GM19238 (cell line): Measurements from ENCODE around the gene AMACR.

ENCODE experiments used
- DNase-seq: peaks from one replicate; pipeline ENCODE4 v3.0.0; 2011; ENCODE audit warnings: low spot score; ENCODE audit not compliant: insufficient read length

AMACR gene

DNA sequence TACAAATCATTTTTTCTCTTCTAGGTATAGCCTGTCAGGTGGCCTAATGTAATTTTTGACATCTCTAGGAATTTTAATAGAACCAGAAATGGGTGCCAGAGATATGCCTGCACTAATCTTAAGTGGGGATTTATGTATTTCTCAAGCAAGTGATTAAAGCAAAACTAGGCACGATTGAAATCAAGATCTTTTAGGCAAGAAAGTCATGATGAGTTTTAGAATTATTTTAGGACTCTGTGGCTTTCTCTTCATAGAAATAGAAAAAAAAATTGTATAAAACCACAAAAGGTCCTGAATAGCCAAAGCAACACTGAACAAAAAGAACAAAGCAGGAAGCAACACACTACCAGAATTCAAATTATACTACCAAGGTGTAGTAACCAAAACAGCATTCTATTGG lies 952 bp upstream of the AMACR start:
- no peak for DNase-seq

DNA sequence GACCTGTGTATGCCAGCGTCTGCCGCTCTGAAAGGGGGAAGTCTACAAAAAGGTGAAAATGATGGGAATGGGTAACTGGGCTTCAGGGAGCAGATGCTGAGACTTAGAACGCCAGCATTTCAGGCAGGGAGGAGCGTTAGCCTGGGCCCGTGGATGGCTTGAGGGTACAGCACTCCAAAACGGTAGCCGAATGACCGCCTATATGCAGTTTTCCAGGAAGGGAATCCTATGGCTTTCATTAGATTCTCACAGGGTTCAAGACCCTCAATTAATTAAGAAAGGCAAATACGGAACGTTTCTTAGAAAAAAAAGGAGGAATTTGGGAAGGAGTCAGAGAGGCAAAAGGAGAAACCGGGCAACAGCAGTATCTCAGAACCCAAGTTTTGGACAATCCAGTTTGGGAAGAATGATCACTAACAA lies 639 bp downstream of the AMACR start:
- DNase-seq: peak; percentile 10

DNA sequence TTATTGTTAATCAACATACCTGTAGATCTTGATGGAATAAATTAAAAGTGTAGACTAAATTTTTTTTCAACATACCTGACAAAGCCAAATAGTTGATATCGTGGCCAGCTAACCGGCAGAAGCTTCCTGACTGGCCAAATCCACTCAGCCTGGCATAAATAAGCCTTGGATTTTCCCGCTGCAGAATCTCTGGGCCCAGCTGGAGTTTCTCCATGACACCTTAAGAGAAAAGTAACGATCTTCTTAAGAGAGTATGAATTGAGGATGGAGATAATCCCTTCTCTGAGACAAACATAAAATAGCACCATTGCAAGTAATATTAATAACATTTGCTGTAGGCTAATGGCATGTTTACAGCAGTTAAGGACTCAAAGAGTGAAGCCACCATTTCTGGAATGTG lies 2.2 kb downstream of the AMACR start:
- DNase-seq: no peak

DNA sequence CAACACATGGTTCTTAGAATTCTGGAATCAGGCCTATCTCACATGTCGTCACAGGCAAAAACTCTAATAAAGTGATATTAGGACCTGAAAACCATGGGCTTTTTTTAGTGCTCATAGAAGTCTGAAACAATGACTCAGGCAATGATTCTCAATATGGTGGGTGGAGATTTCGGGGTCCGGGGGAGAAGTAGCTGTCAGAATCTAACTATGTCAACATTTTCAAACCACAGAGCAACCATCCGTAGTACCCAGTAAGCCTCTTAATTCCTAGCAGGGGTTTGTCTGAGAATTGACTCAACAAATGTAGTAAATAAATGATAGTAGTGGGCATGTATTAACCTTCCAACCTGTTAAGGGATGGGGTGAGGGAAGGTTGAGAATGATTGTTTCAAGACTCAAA lies 2.6 kb downstream of the AMACR start:
- DNase-seq: no peak

DNA sequence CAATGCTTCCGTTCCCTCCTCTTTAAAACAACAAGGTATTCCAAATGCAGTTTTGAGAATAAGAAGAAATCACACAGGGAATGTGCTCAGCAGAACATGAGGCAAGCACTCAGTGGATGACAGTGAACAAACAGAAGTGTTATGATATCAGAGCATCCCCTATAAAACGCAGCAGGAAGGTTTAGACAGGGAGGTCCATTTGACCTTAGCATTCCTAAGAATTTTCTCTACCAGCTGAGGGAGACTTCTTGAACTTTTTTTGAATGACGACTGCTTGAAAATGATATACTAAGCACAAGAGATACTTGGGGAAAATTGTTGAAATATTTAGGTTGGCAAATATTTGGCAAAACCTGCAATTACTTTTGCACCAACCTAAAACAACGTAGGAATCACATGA lies 3.9 kb downstream of the AMACR start:
- DNase-seq: no peak

DNA sequence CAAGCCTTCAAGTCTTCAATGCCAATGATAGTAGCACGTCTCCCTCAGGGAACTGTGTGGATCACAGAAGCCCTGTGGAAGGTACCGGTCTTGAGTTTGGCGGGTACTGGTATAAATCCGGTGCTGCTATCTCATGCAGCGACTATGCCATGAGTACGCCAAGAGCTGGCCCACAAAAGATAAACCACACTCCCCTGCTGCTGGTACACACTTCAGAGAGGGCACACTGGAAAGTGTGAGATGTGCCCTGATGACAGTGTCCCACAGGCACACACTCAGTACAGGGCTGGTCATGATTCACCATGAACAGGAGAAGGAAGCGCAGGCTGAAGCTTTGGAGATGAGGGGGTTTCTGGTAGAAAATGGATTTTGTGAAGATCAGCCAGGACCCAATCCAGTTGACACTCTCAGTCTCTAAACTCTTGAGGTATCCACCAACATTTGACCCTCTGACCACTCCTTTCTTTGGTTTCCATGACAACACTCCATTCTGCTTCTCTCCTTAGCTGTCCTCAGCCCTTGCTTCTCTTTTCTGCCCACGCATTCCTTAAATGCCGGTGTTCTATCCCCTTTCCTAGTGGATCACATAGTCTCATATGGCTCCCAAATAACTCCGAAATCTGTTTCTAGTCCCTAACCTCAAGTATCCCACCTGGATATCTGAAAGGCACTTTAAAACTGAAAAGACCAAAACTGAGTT lies 5.1 kb downstream of the AMACR start:
- no peak for DNase-seq

DNA sequence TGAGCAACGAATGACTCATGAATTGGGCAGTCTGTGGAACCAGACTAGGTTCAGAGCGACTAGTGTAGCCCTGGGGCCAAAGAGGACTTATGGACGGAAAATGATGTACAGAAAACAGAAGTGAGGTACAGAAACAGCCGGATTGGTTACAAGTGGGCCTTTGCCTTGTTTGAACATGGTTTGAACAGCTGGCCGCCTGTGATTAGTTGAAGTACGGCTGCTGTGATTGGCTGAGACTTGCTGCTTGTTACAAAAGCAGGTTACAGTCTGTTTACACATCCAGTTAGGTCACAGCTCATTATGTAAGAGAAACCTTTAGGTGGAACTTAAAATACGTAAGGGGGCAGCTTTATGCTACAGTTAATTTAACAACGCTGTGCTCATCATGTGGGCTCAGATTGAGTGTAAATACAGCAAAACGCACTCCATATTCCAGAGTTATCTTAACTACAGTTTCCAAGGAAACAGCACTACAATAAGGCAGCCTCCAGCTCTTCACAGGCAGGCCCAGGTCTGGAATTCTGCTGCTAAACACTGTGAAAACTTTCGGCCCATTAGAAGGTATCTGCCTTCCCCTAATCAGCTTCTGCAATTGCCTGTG lies 6.5 kb downstream of the AMACR start:
- no peak for DNase-seq

DNA sequence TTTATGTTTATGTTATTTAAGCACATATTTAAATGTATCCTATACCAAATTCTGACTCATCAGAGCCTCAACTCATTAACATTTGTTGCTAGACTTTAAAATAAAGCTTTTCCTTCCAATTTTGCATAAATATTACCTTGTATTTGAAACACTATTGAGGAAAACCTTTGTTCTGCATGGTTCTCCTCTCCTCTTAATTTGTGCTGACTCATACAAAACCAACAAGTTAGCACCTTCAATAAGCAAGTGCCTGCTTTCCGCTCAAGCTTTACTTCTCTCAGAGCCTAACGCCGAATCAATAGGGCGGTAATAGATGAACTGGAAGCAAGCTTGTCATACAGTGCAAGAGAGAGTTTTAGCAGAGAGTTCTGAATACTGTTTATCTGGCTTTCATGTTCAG lies 7.9 kb downstream of the AMACR start:
- DNase-seq: no peak

DNA sequence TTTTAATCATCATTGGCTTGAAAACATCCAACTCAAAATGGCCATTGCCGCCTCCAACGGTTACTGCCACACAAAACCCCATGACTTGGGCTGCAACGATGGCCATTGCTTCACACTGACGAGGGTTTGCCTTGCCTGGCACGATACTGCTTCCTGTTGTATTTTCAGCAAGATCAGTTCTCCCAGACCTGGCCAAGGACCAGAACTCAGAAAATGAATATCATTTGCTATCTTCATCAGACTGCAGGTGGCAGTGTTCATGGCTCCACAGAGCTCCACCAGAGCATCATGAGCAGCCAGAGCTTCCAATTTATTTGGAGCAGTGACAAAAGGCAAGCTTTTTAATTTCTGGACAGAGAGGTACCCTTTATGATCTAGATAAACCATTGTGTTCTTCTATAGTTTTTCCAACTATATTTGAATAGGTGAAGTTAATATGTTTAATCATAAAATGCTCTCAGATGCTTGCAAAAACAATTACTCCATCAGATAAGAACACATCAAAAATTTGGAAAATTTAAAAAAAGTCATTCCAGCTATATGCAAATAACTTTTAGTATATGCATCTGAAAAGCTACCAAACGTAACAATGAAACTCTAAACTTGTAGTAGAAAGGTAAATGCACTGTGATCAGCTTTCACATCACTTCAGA lies 10.4 kb downstream of the AMACR start:
- DNase-seq: peak; percentile 33

DNA sequence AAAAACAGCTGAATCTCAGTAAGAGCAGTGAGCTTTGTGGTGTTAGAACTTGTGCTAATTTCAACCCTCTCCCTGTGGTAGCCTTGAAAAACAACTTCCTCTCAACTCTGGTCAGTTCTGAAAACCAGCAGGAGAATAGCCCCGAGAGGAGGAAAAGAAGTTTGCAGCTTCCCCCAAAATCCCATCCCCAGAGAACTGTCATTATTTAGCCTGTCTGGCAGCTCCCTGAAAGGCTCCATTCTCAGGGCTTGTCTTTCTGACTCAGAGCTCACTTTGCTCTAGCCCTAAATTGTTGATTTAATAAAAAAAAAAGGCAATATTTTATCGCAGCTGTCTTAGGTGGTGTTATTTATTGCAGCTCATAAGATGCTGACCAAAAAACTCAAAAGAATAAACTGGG lies 12.0 kb downstream of the AMACR start:
- DNase-seq: no peak

DNA sequence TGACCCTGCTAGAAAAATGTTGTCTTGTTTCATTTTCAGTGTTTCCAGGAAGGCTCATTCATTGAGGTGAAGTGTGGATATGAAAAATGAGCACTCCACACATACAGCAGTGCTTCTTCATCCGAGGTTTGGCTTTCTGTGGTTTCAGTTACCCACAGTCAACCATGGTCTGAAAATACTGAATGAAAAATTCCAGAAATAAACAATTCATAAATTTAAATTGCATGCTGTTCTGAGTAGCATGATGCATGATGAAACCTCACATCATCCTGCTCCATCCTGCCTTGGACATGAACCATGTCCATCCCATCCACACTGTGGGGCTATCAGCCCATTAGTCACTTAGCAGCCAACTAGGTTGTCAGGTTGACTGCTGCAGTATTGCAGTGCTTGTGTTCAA lies 13.0 kb downstream of the AMACR start:
- no peak for DNase-seq

DNA sequence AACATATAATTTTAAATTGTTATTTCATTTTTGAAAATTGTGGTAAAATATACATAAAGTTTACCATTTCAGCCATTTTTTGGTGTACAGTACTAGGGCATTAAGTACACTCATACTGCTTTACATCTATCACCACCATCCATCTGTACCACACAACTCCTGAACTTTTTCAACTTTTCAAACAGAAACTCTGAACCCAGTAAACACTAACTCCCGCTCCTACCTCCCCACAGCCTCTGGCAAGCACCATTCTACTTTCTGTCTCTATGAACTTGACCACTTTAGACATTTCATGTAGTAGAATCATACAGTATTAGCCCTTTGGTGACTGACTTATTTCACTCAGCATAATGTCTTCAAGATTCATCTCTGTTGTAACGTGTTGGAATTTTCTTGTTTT lies 15.0 kb downstream of the AMACR start:
- DNase-seq: no peak

DNA sequence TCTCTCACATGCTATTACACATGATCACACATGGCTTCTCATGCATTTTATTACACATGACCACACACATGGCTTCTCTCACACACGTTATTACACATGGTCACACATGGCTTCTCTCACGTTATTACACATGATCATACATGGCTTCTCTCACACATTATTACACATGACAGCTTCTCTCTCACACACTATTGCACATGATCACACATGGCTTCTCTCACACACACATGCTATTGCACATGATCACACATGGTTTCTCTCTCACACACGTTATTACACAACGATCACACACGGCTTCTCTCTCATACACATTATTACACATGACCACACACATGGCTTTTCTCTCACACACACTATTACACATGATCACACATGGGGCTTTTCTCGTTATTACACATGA lies 22.4 kb downstream of the AMACR start:
- no peak for DNase-seq

DNA sequence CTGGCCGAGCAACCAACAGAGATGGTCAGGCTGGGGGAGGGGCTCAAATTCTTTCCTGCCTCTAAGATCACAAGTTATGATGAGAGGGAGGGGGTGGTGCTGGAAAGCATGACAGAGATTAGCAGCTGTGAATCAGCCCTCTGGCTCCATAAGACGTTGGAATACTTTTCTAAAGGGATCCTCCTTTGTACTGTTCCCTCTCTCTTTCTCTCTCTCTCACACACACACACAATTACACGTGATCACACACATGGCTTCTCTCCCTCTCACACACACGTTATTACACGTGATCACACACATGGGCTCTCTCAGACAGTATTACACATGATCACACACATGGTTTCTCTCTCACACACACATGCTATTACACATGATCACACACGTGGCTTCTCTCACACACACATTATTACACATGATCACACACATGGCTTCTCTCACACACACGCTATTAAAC lies 23.2 kb downstream of the AMACR start, which contains the start of gene SLC45A2:
Gene SLC45A2 (minus strand): TSS at position 23 of the 454 bp plus-strand sequence. CDS start 110 bp downstream, outside the sequence.
- DNase-seq: no peak

DNA sequence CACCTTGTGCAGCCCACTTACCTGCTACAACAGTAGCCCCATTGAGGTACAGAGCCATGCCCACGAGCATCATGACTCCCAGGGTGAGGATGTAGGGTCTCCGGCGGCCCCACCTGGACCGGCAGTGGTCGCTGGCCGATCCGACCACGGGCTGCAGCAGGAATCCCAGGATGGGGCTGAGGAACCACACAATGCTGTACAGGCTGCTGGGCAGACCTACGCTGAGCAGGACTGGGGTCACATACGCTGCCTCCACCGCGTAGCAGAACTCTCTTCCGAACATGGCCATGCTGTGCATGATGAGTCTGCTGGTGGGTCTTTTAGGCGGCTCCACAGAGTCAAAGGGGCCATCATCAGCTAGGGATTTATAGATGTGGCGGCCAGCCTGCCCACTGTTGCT lies 23.7 kb downstream of the AMACR start:
- DNase-seq: no peak

DNA sequence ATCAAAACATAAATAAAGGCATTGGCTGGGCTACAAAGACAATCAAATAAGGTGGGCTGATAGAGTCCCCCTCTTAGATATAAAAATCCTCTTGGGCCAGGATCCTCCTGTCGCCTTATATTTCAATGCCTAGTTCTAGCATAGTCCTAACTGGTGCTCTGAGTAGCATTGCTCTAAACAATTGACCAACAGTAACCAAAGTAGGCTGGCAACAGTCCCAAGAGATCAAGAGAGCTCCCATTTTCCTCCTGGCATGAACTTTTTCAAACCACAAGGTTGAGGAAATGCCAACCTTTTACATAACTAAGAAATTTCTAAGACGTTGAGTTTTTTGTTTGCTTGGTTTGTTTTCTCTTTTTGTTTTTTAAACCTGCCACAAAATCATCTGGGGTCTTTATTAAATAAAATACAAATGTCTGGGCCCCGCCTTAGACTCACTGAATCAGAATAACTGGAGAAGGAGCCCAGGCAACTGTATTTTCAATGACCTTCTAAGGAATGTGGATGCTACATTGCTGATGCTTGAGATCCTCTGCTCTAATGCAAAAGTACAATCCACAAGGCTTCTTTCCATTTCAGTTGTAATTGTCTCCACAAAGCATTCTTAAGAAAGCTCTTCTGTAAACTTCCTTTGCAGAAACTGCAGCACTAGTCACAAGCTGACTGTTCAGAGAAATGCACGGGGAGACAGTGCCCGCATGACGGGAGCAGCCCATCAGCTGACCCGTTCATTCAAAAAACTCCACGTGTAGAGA lies 26.3 kb downstream of the AMACR start:
- no peak for DNase-seq

DNA sequence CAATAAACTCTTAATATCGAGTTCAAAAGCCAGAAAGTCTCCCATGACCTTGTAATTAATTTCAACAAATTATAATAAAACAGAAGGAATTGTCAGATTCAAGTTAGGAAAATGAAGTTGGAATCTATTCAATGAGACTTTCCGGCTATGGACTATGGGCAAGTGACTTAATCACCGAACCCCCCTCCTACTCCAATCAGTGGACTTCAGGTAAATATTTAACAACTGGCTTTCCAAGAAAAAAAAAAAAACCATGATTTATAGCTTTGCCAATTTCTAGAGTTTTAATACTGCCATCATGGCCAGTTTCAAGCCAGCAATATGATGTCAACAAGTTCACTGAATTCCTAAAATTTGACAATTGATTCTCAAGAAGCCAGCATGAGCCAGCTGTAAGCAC lies 27.8 kb downstream of the AMACR start:
- DNase-seq: no peak

DNA sequence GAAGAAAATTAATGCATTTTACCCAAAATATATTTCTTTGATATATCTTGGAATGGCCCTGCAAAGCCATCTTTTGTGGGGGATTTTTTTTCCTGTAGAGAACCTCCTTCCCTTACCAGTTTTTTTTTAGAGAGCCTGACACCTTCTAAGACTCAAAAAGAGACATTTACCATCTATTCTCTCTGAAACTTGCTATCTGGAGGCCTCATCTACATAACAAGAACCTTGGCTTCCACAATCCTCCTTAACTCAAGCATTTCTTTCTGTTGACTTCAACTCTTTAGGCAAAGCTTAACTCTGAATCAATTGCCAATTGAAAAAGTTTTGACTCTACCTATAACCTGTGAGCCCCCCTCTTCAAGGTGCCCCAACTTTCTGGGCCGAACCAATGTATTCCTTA lies 29.5 kb downstream of the AMACR start:
- no peak for DNase-seq

DNA sequence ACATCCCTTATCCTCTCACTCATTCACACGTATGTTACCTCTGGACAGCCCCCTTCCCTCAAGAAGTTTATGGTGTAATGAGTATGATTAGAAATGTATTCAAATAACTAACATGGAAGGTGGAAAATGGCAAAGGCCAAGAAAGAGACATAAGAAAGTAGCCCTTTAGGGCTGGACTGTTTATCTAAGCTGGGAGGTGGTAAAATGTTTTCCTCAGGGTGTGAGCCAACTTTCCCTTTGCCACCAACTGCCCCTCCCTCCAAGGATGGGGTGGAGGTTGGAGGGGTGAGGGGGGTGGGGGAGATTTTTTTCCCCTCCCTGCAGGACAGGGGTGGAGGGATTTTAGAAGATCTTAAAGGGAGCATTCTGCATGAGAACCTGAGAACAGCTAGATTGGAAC lies 31.5 kb downstream of the AMACR start:
- no peak for DNase-seq

DNA sequence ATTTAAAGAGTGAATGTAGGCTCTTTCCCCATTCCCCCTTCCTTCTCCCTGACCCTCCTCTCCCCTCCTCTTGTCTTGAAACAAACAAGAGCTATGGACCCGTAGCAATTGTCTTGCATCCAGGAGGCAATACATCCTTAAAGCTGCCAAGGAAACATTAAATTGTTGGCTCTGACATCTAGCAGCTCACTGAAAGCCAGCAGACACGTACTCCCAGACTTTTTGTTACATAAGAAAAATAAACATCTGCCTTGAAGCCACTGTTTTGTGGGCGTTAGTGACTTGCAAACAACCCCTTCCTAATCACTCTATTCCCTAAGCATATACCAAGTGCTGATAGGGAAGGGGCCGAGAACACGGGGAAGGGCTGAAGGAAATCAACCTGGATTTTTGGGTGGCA lies 32.0 kb downstream of the AMACR start:
- DNase-seq: no peak

DNA sequence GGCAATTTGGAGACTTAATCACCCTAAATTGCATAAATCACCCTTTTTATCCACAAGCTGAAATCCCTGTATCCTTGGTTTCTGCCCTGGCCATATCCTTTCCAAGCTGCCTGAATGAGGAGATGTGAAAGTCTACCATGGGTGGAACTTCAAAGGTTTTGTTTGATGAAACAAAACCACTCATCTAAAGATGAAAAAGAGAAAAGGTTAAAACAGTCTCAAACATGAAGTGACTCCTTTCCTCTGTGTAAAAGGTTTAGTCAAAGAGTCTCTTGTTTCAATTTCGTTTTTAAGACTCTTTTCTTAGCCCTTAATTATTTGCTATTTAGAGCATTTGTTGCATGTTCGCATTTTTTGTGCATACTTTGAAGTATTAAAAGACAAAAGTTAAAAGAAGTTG lies 34.6 kb downstream of the AMACR start:
- DNase-seq: no peak
